GM21390 (cell line): Measurements from ENCODE around the gene HNF1B.
"Not testable (repeated sequence)": the region's sequence is repeated elsewhere in the genome, so short reads cannot be mapped to it uniquely, and the experiment has no call there.

ENCODE experiments used
- ATAC-seq: cut with Tn5 transposase; IDR thresholded peaks from one replicate; pipeline ENCODE4 v1.9.1; 2021; ENCODE audit not compliant: unreplicated experiment

HNF1B gene

DNA sequence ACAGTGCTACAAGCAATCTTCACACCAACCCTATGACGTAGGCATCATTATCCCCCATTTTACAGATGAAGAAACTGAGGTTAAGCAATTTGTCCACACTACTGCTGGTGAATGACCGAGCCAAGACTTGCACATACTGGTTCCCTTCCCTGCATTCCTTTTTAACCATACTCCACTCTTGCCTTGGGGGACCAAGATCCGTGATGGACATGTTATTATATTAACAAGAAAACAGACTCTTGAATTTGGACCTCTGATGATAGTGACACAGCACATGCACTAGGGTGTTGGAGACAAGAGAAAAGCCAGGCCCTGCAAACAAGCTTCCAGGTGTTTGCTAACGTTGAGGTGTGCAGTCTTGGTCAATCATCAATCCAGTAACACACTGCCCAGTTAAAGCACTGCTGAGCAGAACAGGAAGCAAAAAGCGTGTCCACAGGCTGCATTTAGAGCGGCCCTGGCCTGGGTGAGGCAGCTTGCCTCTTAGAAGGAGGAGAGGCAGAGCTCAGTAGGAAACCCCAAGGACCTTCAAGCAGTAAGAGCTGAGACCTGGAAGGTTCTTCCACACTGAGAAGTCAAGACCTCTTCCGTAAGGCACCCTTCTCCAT is 36.7 kb downstream of the HNF1B start:
- ATAC-seq = no peak

DNA sequence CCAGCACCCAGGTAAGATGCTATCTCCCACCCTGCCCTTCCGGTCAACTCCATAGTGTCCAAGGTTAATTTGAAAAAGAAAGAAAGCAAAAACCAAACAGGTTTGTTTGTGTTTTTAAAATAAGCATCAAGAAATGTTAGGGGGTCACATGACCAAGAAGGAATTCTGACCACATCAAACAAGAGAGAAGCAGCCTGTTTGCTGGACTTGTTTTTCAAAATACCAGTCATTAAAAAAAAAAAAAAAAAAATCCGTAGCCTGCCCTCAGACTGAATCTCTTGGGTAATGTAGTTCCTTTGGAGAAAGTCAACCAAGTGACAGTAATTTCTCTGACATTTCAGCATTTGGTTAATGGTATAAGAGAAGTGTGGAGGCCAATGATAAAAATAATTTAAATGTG is 38.4 kb downstream of the HNF1B start:
- no peak for ATAC-seq

DNA sequence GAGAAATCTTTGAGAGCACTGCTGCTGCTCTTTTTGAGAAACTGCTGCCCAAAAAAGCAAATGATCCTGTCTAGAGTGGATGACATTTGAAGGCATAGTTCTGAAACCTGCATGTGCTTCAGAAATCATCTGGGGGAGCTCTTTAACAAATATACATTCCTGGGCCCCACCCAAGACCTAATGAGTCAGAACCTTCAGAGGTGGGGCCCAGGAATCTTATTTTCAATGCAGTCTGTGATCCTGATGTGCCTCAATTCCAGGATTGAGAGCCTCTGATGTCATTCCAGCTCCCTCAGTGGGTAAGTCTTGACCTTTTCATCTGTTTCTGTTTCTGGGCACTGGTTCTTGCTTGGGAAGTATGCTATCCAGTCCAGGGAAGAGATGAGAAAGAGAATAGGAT is 42.3 kb downstream of the HNF1B start:
- no peak for ATAC-seq

DNA sequence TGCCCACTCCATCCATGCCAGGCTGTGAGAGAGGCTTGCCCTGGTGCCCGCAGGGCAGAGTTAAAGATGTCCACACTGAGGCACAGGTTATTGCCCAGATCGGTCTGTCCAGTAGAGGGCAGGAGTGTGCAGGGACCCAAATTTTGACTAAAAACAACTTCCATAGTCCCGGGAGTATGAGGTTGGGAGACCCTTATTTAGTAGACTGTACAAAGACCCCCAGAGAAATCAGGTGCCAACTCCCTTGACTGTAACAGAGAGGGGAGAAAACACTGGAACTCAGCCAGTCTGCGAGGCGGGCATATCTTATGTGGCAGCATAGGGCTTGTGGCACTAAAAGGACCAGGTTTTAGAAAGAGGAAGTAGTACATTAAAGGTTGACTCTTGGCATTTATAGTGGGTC is 43.4 kb downstream of the HNF1B start:
- ATAC-seq = no peak

DNA sequence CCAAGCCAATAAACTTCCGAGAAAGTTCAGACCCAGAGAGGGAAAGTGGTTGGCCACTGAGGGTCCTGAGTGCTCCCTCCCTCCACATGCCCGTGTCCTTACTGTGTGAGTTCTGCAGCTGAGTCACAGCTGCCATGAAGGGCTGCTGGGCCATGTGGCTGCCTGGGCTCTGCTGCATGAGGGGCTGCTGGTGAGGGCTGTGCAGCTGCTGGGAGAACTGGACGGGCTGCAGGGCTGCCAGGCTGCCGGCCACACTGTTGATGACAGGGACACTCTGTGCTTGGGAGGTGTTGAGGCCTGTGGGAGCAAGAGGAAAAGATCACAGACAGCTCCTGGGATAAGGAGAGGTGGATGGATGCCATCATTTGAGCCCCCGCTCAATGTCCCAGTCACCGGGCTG is 44.0 kb downstream of the HNF1B start:
- ATAC-seq = no peak

DNA sequence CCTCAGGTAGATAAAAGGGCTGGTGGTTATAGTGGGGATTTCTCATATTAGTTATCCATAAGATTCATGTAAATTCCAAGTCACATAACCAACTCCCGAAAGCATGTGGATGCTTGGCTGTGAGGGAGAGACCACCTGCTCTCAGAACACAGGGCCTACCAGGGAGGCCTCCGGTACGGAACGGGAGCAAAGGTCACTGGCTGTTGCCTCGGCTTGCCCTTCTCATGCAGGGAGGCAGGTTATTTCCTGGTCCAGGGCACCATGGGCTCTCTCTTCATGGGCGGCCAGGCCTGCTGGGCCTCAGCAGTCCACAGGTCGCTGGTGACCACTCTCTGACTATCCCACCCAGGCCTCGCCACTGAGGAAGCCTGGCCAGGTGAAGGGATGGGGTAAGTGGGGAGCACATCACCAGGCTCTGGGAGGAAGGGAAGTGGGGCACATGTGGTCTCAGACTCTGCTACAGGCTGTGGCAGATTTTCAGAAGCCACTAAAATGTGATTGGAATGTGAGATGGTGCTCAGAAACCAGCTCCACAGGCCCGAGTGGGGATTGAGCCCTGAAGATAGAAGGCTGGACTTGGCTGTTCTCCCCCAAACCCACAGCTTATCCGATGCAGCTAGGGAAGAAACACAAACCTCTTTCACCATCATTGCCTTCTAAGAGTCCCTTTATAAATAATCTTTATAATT is 45.4 kb downstream of the HNF1B start:
- ATAC-seq = no peak

DNA sequence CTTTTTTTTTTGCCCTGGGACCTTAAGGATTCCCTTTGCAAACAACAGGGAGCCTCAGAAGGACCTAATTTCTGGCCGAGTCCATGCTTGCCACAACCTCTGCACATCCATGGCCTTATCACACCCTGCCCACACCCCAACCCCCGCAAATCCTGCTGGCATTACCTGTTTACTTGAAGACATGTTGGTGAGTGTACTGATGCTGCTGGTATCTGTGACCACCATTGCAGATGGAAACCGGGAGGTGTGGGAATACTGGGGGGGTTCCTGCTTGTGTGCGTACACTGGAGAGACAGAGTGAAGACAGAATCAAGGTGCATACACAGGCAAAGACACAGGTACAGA is 46.0 kb downstream of the HNF1B start:
- ATAC-seq = no peak

DNA sequence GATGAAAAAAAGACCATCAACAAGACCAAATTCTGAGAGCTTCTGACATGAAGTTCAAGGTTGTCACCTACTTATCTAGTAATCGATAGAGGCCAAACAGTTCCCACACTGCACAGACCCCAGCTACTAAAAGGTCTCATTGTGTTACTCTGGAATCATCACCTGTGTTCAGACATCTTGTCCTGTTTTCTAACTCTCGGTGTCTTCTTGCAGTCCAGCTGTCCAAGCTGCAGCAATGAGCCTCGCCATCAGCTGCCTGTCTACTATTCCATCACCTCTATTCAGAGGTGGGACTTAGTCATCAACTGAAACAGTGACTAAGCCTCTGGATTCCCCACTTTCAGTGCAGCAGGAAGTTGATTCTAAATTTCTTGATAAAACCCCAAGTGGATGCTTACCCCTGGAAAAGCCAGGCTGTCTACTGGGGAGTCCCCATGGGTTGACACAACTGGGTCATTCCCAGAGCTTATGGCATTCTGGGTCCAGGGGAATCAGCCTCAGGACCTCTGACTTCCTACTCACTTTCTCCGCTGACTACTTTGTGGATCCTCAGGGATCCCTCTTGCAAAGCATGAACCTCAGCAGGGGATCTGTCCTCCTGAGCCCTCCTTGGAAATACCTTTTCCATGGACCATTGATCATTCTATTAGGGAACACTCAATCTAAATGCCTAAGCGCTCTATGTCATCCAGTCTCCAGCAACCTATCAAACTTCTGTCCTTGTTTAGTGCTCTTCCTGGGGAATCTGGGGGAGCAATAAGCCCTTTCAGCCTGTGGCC is 46.5 kb downstream of the HNF1B start:
- no peak for ATAC-seq

DNA sequence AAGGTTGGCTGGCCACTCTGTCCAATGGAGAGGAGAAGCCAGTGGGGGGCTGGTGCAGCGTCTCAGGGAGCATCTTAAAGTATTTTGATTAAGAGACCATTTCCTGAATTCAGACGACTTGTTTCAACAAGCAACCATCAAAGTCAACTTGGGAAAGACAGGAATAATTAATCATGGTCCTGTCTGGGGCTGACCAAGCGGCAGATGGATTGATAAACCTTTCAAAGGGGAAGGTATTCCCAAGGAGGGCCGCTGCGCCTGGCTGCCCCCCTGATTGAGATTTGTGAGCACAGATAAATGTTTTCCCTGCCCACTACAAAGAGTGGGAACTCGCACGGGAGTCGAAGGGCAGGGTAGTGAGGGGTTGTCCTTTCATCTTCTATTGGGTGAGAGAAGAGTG is 47.5 kb downstream of the HNF1B start:
- no peak for ATAC-seq

DNA sequence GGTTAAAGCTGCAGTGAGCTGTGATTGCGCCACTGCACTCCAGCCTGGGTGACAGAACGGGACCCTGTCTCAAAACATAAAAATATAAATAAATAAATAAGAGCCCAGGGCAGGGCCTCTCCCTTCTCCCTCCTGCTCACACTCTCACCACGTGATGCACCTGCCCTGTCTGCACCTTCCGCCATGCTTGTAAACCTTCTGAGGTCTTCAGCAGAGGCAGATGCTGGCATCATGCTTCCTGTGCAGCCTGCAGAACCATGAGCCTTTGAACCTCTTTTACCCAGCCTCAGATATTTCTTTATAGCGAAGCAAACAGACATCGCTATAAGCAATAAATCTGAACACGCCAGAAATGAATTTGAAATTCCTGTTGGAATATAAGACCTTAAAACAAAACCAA is 48.5 kb downstream of the HNF1B start:
- ATAC-seq = no peak

DNA sequence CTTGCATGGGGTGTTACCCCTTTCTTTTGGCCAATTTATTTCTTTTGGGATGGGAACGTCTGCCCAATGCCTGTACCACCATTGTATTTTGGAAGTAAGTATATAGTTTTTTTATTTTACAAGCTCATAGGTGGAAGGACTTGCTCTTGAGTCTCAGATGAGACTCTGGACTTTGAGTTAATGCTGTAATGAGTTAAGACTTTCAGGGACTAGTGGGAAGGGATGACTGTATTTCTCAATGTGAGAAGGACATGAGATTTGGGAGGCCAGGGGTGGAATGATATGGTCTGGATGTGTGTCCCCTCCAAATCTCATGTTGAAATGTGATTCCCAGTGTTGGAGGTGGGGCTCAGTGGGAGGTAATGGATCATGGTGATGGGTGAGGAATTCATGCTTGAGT is 49.1 kb downstream of the HNF1B start:
- no peak for ATAC-seq

DNA sequence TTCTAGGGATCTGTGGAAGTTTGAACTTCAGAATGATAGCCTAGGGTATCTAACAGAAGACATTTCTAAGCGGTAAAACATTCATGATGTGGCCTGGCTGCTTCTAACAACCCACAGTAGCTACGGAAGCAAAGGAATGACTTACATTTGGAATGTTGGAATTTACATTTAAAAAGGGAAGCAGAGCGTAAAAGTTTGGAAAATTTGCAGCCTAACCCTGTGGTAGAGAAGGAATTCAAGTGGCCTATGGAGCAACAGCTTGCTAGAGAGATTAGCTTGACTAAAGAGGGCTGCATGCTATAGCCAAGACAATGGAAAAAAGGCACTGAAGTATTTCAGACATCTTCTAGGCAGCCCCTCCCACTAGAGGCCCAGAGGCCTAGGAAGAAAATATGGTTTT is 50.1 kb downstream of the HNF1B start:
- no peak for ATAC-seq

DNA sequence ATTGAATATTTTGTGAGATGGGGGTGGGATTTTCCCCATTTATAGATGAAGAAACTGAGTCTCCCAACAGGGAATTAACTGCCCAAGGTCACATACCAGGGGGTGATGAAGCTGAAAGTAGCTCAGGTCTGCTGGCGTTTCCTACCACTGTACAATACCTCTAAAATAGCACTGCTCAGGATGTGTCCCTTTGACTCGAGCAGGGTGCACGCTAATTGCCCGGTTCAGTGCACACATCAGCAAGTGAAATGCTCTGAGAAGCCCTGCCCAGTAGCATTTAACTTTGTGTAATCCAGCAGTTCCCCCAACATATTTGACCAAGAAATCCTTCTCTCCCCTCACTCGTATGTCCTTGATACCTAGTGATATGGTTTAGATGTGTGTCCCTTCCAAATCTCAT is 51.5 kb downstream of the HNF1B start:
- no peak for ATAC-seq

DNA sequence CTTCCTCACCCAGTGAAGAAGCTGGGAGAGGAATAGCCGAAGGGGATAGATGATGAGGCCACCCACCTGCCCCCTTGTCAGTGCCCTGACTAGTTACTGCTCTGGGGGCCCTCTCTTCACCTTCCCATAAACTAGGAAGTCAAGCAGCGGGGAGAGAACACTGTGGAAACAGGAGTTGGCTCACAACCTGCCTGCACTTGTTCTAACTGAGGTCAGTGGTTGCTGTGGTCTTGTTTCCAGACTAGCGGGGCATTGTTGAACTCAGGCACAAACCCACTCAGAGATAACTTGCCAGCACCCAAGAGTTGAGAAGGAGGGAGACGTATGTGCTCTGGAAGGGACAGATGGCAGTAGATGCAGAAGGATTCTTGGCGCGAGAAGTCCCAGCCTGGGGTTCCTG is 53.1 kb downstream of the HNF1B start:
- no peak for ATAC-seq

DNA sequence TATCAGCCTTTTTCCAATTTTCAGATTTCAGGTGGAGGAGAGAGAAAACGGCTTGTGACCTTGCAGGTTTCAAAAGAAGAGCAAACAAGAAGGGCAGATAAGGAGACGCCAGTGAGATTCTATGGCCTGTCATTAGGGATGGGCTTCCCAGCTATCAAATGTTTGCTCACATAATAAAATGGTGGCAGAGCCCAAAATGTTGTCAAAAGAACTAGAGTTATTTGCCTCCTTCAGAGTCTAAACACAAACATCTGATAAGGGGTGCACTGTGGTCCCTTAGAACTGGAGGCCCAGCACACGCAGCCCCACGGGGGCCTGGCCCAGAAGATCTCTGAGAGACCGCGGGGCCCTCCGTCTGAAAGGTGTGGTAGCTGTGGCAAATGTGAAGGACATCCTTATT is 55.5 kb downstream of the HNF1B start:
- ATAC-seq = no peak

DNA sequence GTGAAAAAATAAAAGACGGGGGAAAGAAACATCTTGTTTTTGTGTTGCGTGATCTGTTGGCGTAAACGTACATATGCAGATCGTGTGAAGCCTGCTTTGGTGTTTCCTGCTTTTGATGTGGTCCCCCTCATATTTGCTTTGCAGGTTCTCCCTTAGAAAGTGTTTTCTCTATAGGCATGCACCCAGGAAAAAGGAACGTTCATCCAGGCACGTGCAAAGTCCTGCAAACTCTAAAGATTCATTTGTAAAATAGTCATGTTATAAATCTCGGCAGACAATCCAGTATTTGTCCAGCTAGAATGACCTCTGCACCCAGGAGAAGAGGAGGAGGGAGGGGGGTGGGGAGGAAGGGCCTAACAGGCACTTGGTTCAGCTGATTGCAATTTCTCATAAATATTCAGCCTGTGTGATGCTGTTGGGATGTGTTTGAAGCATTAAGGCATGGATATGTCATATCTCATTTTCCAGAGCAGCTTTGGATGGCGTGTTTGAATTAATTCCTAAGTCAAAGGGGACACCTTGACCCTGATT is 61.3 kb downstream of the HNF1B start:
- no peak for ATAC-seq

DNA sequence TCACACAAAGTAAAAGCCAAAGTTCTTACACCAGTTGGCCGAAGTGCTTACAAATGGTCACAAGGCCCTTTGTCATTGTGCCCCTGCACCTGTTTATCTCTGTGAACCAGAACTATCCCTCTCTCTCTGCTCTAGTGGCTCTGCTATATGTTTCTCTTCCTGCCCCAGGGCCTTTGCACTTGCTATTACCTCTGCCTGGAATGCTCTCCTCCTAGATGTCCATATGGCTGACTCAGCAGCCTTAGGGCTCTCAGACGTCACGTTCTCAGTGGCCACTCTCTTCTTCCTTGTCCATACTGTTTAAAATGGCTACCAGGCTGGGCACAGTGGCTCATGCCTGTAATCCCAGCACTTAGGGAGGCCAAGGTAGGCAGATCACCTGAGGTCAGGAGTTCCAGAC is 62.9 kb downstream of the HNF1B start:
- no peak for ATAC-seq

DNA sequence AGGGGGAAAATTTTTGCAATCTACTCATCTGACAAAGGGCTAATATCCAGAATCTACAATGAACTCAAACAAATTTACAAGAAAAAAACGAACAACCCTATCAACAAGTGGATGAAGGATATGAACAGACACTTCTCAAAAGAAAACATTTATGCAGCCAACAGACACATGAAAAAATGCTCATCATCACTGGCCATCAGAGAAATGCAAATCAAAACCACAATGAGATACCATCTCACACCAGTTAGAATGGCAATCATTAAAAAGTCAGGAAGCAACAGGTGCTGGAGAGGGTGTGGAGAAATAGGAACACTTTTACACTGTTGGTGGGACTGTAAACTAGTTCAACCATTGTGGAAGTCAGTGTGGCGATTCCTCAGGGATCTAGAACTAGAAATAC is 64.9 kb downstream of the HNF1B start:
- not testable (repeated sequence) for ATAC-seq

DNA sequence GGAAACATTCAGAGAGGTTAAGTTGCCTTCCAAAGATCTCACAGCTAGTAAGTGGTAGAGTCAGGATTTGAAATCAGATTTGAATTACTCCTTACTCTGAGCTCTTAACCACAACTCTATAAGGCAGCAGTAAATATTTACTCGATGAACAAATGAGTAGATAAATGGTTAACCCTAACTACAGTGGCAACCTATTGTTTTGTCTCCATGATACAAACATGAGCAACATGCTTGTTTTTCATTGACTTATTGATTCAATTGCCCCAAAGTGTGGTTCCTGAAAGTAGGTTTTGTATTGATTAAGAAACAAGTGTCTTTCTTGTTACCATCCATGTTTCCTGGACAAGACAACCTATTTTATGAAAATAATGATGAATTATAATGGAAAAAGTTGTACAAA is 66.8 kb downstream of the HNF1B start:
- no peak for ATAC-seq

DNA sequence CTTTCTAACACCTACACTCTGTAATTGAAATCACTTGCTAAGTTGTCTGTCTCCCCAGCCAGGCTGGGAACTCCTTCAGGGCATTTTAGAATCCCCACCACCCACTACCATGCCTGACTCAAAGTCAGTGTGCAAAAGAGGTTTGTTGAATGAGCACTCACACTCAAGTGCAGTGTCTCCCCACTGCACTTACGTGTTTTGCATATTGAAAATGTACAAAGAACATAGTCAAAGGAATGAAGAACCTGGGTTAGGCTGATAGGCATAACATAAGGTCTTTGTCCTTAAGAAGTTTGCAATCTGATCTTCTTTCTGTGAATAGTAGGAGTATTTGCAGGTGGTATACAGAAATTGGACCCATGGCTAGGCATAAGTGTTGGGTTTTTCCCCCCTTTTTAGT is 67.8 kb downstream of the HNF1B start:
- ATAC-seq = no peak

DNA sequence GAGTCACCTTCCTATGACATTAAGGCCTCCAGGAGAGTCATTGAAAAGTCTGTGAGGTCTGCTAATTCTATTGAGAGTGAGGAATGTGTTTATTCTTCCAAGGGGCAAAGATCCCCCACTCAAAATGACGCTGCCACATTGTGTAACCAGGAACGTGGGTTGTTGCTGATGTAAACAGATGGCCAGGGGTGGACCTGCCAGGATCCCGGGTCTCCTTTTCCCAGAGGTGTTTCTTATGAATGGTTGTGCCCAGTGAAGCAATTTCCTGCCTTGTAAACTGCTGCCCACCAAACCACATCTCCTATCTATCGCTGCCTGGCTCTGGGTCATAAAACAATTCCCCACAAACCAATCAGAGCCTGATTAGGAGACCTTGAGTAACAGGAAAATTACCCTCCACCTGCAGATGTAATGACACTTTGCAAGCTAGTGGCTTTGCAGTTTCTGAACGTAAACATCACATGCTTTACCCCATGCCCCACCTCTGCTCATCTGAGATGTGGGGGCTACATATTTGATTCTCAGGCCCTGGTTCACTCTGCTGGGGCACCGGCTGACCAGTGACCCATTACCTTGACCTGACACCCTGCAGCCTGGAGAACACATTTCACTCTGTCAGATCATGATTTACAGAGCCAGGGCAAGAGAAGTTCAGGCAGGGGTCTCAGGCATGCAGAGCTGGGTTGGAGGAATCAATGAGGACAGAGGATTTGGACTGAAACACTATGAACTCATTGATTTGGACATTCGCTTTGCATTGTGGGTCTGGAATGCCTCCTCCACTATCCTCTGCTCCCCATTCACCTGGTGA is 68.5 kb downstream of the HNF1B start:
- no peak for ATAC-seq
